ENCODE results near the gene SMKR1.
A peak's percentile ranks its signal among the peaks of the same experiment; 100 is the strongest.
"Not testable (repeated sequence)": the region's sequence is repeated elsewhere in the genome, so short reads cannot be mapped to it uniquely, and the experiment has no call there.

SMKR1 gene

GRCh38 chr7:129489491-129489890 is 12.8 kb upstream of the SMKR1 start:
- no peak for DNase-seq

GRCh38 chr7:129492391-129492790 is 9.9 kb upstream of the SMKR1 start:
- no peak for DNase-seq

- no peak for DNase-seq
Observed at GRCh38 chr7:129493555-129493954, 8.8 kb upstream of the SMKR1 start.

GRCh38 chr7:129494041-129494440 is 8.3 kb upstream of the SMKR1 start:
- no peak for DNase-seq

GRCh38 chr7:129495987-129496386 is 6.3 kb upstream of the SMKR1 start:
- no peak for DNase-seq

GRCh38 chr7:129496653-129497052 is 5.7 kb upstream of the SMKR1 start:
- DNase-seq, result no peak

GRCh38 chr7:129497156-129497555 is 5.2 kb upstream of the SMKR1 start:
- no peak for DNase-seq

GRCh38 chr7:129498021-129498420 is 4.3 kb upstream of the SMKR1 start:
- no peak for DNase-seq

GRCh38 chr7:129499999-129500398 is 2.3 kb upstream of the SMKR1 start:
- no peak for DNase-seq

GRCh38 chr7:129502708-129503685 is 666 bp downstream of the SMKR1 start:
- peak; percentile 10 to 20 for DNase-seq

GRCh38 chr7:129503725-129504124 is 1.4 kb downstream of the SMKR1 start:
- no peak for DNase-seq

- DNase-seq, result no peak
Observed at GRCh38 chr7:129512192-129512591, 9.9 kb downstream of the SMKR1 start.

GRCh38 chr7:129513546-129513945 is 11.2 kb downstream of the SMKR1 start:
- DNase-seq, result no peak

GRCh38 chr7:129514683-129515082 is 12.4 kb downstream of the SMKR1 start:
- no peak for DNase-seq

- no peak for DNase-seq
Observed at GRCh38 chr7:129515381-129515780, 13.1 kb downstream of the SMKR1 start.

- DNase-seq, result no peak
Observed at GRCh38 chr7:129517931-129518330, 15.6 kb downstream of the SMKR1 start.

GRCh38 chr7:129519464-129519863 is 17.1 kb downstream of the SMKR1 start:
- DNase-seq, result no peak

GRCh38 chr7:129522088-129522970 is 20.0 kb downstream of the SMKR1 start:
- DNase-seq, result no peak

- no peak for DNase-seq
Observed at GRCh38 chr7:129522971-129523340, 20.6 kb downstream of the SMKR1 start.

GRCh38 chr7:129523924-129524323 is 21.6 kb downstream of the SMKR1 start:
- DNase-seq, result no peak

GRCh38 chr7:129524405-129524804 is 22.1 kb downstream of the SMKR1 start:
- DNase-seq, result not testable (repeated sequence)

GRCh38 chr7:129525225-129525862 is 23.0 kb downstream of the SMKR1 start:
- DNase-seq, result no peak

GRCh38 chr7:129529643-129530042 is 27.3 kb downstream of the SMKR1 start:
- no peak for DNase-seq

Data from activated CD4-positive, alpha-beta T cell treated with anti-CD3 and anti-CD28 coated beads, Interleukin-2, amount 50 U/mL, for 48 hours (primary cell).